PC-3 (cell line): ENCODE results near the gene CSNK1D.

ENCODE experiments used
- CTCF ChIP-seq: fragments of 300-600 bp; sonication (generic); conservative IDR thresholded peaks from 2 replicates; pipeline ENCODE4 v1.5.1; 2017; ENCODE audit warnings: antibody characterized with exemption, low read depth, mild to moderate bottlenecking, low read length
- EZH2phosphoT487 ChIP-seq: fragments of 300-600 bp; sonication (generic); IDR thresholded peaks from 2 replicates; pipeline ENCODE4 v1.6.1; 2018; ENCODE audit warnings: mild to moderate bottlenecking, antibody characterized with exemption, low read length, borderline replicate concordance

DNA sequence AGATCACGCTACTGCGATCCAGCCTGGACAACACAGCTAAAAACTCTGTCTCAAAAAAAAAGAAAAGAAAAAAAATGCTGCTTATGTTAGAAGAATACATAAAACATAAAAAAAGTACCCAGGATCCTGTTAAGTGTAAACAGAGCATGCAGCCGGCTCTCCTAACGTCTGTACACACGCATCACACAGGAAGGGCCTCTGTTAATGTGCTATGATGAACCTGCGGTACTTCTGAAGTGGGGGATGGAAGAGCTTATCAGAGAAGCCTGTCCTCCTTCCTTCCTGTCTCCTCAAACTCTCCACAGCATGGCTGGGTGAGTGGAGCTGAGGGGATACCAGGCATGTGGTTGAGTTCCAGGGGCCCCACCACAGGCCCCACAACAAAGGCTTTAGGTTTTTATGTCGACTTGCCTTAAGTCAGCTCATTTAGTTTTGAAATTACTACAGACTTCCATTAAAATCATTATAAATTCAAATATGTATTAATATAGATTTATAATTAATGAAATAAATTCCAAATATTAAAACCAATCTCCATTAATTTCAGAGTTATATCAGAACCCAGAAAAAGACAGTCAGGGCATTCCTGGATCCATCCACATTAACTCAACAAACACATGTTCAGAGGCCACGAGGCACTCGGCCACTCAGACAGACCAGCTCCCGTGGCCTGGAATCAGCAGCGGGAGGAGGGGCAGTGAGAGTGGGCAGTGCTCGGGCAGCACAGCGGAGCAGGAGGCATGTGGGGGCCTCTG is 72.6 kb downstream of the CSNK1D start:
- TF ChIP-seq EZH2phosphoT487 (no peak), CTCF (no peak)
